B cell (primary cell): Measurements from ENCODE around the gene RAD9A. TPM values are rescaled to one million over a fixed set of nuclear protein-coding genes. Genes with fewer than 3 reads are reported as not detected.
A peak's percentile ranks its signal among the peaks of the same experiment; 100 is the strongest.

Source experiments
- ATAC-seq: fragments of 200-7000 bp; cut with Tn5 transposase; one replicate; pipeline ENCODE4 v1.10.0; 2021; ENCODE audit warnings: low read depth, mild to moderate bottlenecking, moderate number of reproducible peaks, moderate library complexity
- CTCF ChIA-PET: fragments of 350-600 bp; sonication (Branson Sonifier 250); formaldehyde crosslinking; loops from one replicate; lab custom pipeline; 2021; ENCODE audit warnings: antibody characterized with exemption, inconsistent platforms; lab: Charles Lee
- POLR2A ChIA-PET: fragments of 350-600 bp; sonication (Branson Sonifier 250); formaldehyde crosslinking; loops from one replicate; lab custom pipeline; 2021; ENCODE audit warnings: antibody characterized with exemption; lab: Charles Lee
- DNase-seq: peaks from one replicate; pipeline ENCODE4 v3.0.0; 2013
- H2AFZ ChIP-seq: 2 replicates; pipeline ENCODE4 v1.6.1; 2012; ENCODE audit warnings: mild to moderate bottlenecking, low read depth, low read length; ENCODE audit not compliant: insufficient read depth, poor library complexity, severe bottlenecking
- H3K27ac ChIP-seq, 2 donors: 1 replicate in 1 of 2; 2 replicates in 1 of 2; pipeline ENCODE4 v1.5.1; 2012 to 2013; ENCODE audit warnings: low read length in 2 of 2, mild to moderate bottlenecking in 2 of 2, moderate library complexity in 1 of 2
- H3K27me3 ChIP-seq, 4 experiments: fragments of 200-600 bp in 1 of 4; sonication (generic) in 1 of 4; replicated peaks in 1 of 4; 1 replicate in 2 of 4; 2 replicates in 2 of 4; pipeline versions ENCODE4 v1.6.1 to v1.7.0; 2013 to 2016; ENCODE audit warnings: low read length in 3 of 4, mild to moderate bottlenecking in 2 of 4, mixed read lengths in 1 of 4, moderate library complexity in 1 of 4; ENCODE audit not compliant: insufficient read depth in 4 of 4, control insufficient read depth in 3 of 4; ENCODE audit errors: control extremely low read depth in 1 of 4
- H3K36me3 ChIP-seq, 2 experiments: replicated peaks in 1 of 2; 1 replicate in 1 of 2; 2 replicates in 1 of 2; pipeline versions ENCODE4 v1.6.1 to v1.7.1; 2013; ENCODE audit warnings: low read length in 1 of 2; ENCODE audit not compliant: insufficient read depth in 2 of 2, control insufficient read depth in 1 of 2; ENCODE audit errors: control extremely low read depth in 1 of 2, extremely low read depth in 1 of 2
- H3K4me1 ChIP-seq, 2 donors: fragments of 200-600 bp in 1 of 2; sonication (generic) in 1 of 2; 1 replicate in 1 of 2; 2 replicates in 1 of 2; pipeline versions ENCODE4 v1.5.1 to v1.6.1; 2013 to 2017; ENCODE audit warnings: low read length in 2 of 2; ENCODE audit not compliant: control insufficient read depth in 2 of 2, insufficient read depth in 2 of 2
- H3K4me2 ChIP-seq: replicated peaks from 2 replicates; pipeline ENCODE3; 2012; ENCODE audit warnings: mild to moderate bottlenecking, low read depth, low read length; ENCODE audit not compliant: poor library complexity, severe bottlenecking
- H3K4me3 ChIP-seq, 5 experiments: fragments of 200-600 bp in 1 of 5; sonication (generic) in 1 of 5; 1 replicate in 3 of 5; 2 replicates in 2 of 5; pipeline versions ENCODE4 v1.5.1 to v1.7.0; 2011 to 2016; ENCODE audit warnings: low read length in 4 of 5, mild to moderate bottlenecking in 4 of 5, low read depth in 2 of 5, control low read depth in 1 of 5, moderate library complexity in 1 of 5; ENCODE audit not compliant: insufficient read depth in 1 of 5; ENCODE audit errors: control extremely low read depth in 1 of 5, extremely low read depth in 1 of 5
- H3K79me2 ChIP-seq: fragments of 200-600 bp; sonication (generic); one replicate; pipeline ENCODE4 v1.6.0; 2016; ENCODE audit warnings: low read length; ENCODE audit not compliant: control insufficient read depth, insufficient read depth
- H3K9ac ChIP-seq: fragments of 200-600 bp; sonication (generic); 2 replicates; pipeline ENCODE4 v1.6.1; 2017; ENCODE audit warnings: mild to moderate bottlenecking, low read length, moderate library complexity
- H3K9me3 ChIP-seq, 3 donors: one replicate each; pipeline versions ENCODE4 v1.6.1 to v1.7.1; 2013; ENCODE audit warnings: low read length in 2 of 3; ENCODE audit not compliant: control insufficient read depth in 2 of 3, insufficient read depth in 1 of 3; ENCODE audit errors: control extremely low read depth in 1 of 3
- H4K20me1 ChIP-seq: 2 replicates; pipeline ENCODE4 v1.6.0; 2012; ENCODE audit warnings: mild to moderate bottlenecking, low read length; ENCODE audit not compliant: insufficient read depth, control insufficient read depth, poor library complexity, severe bottlenecking
- H3K27ac Mint-ChIP-seq: one replicate; pipeline ENCODE4 v1.8.0; 2021; ENCODE audit warnings: mixed read lengths
- H3K27me3 Mint-ChIP-seq: one replicate; pipeline ENCODE4 v1.8.0; 2021; ENCODE audit warnings: mixed read lengths
- H3K4me1 Mint-ChIP-seq: one replicate; pipeline ENCODE4 v1.8.0; 2021; ENCODE audit warnings: mixed read lengths
- H3K4me3 Mint-ChIP-seq: one replicate; pipeline ENCODE4 v1.8.0; 2021; ENCODE audit warnings: mixed read lengths
- H3K9me3 Mint-ChIP-seq: one replicate; pipeline ENCODE4 v1.8.0; 2022; ENCODE audit warnings: mixed read lengths; ENCODE audit not compliant: insufficient read depth
- EZH2 ChIP-seq: IDR thresholded peaks from 2 replicates; pipeline ENCODE4 v1.6.1; 2012; ENCODE audit warnings: borderline replicate concordance, low read depth, mild to moderate bottlenecking, moderate library complexity, low read length; ENCODE audit not compliant: insufficient read depth, poor library complexity, severe bottlenecking
- WGBS: methylation state at CpG from one replicate; pipeline ENCODE4 v1.1.5; 2013; ENCODE audit warnings: missing lambda C conversion rate; ENCODE audit not compliant: insufficient coverage; 5-methylcytosine and 5-hydroxymethylcytosine counted together
- intact Hi-C: fragments of 100-400 bp; cut with micrococcal nuclease; formaldehyde crosslinking; loops from one replicate; pipeline ENCODE4 v1.10.0; 2022
- polyA plus RNA-seq: library from polyadenylated mRNA; depleted of rRNA; stranded (reverse); fragments of >200 nt; gene quantifications from 2 replicates; pipeline ENCODE4 v1.2.3, GENCODE V29; 2012
- total RNA-seq, 2 donors: library from RNA; stranded (reverse); fragments of 120-200 nt in 1 of 2; gene quantifications; 1 replicate in 1 of 2; 2 replicates in 1 of 2; pipeline versions ENCODE4 v1.2.3 to v1.2.4, GENCODE V29; 2013 to 2022
- TF ChIP-seq, protein P1 (sequence below): fragments of 200-600 bp; IDR thresholded peaks from one replicate; pipeline ENCODE4 v1.8.0; 2022; ENCODE audit warnings: antibody characterized with exemption, mild to moderate bottlenecking

Gene RAD9A
- total and polyA plus RNA-seq, 2 donors (not counting 1 experiment from before 2014, with no cell fraction given) = 50.6 to 76.8 TPM

- Histone ChIP-seq H3K27ac (peak overlapping the region; percentile 50 to 70), H3K4me3 (peak overlapping the region in 1 of 5 experiments; percentile 22), H3K9me3 (no peaks in the 10 kb centered on the region), H3K9ac (no peak overlapping the region), H3K4me2 (peak overlapping the region; percentile 93), H3K4me1 (peaks cover 83 to 86% of the 10 kb centered on the region in 2 donors), H3K27me3 (no peaks in the 10 kb centered on the region), H4K20me1 (peaks cover 77% of the 10 kb centered on the region), H3K79me2 (peaks cover 72% of the 10 kb centered on the region), H3K36me3 (peaks cover 0 to 37% of the 10 kb centered on the region in 2 experiments), H2AFZ (no peak overlapping the region)
- Mint-ChIP-seq H3K9me3 (no peaks in the 10 kb centered on the region), H3K27me3 (no peaks in the 10 kb centered on the region), H3K4me3 (peak overlapping the region; percentile 92), H3K4me1 (peaks cover 91% of the 10 kb centered on the region), H3K27ac (peak overlapping the region; percentile 72)
- ChIA-PET CTCF (interaction anchor here (39.5 to 42.2 kb wide), 2 partner anchors 4 to 12 kb away, joined by 2379 read pairs; partner anchors contain the start of genes CLCF1, POLD4 and RAD9A), POLR2A (interaction anchor here (0.8 to 14.2 kb wide), 4 partner anchors 12 to 78 kb away, joined by 3 to 323 read pairs (median 25); partner anchors contain the start of genes ANKRD13D, POLD4 and TBC1D10C)
- intact Hi-C loops = no loop called here
- ATAC-seq (peak; percentile 34), DNase-seq (no peak)
- TF ChIP-seq, protein P1, sequence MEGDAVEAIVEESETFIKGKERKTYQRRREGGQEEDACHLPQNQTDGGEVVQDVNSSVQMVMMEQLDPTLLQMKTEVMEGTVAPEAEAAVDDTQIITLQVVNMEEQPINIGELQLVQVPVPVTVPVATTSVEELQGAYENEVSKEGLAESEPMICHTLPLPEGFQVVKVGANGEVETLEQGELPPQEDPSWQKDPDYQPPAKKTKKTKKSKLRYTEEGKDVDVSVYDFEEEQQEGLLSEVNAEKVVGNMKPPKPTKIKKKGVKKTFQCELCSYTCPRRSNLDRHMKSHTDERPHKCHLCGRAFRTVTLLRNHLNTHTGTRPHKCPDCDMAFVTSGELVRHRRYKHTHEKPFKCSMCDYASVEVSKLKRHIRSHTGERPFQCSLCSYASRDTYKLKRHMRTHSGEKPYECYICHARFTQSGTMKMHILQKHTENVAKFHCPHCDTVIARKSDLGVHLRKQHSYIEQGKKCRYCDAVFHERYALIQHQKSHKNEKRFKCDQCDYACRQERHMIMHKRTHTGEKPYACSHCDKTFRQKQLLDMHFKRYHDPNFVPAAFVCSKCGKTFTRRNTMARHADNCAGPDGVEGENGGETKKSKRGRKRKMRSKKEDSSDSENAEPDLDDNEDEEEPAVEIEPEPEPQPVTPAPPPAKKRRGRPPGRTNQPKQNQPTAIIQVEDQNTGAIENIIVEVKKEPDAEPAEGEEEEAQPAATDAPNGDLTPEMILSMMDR = no peak
- WGBS = 42% methylated on average over 11 of the region's 25 CpGs
Observed at GRCh38 chr11:67366961-67367760, 24.6 kb upstream of the RAD9A start.

- Histone ChIP-seq H3K4me2 (peak overlapping the region; percentile 93), H3K79me2 (peaks cover 76% of the 10 kb centered on the region), H3K4me1 (peaks cover 83 to 87% of the 10 kb centered on the region in 2 donors), H2AFZ (no peak overlapping the region), H3K27me3 (no peaks in the 10 kb centered on the region), H4K20me1 (peaks cover 79% of the 10 kb centered on the region), H3K9ac (no peak overlapping the region), H3K9me3 (no peaks in the 10 kb centered on the region), H3K27ac (peak overlapping the region; percentile 44 to 70), H3K4me3 (no peak overlapping the region), H3K36me3 (peaks cover 0 to 37% of the 10 kb centered on the region in 2 experiments)
- 57% methylated on average over 5 of the region's 7 CpGs for WGBS
- H3K4me1 Mint-ChIP-seq = peaks cover 85% of the 10 kb centered on the region
- intact Hi-C loops = no loop called here
- ChIA-PET CTCF (interaction anchor here (1.0 to 42.2 kb wide), 3 partner anchors 4 to 120 kb away, joined by 3 to 2379 read pairs (median 2379); partner anchors contain the start of genes CLCF1, POLD4 and RAD9A), POLR2A (interaction anchor here (0.8 to 14.2 kb wide), 4 partner anchors 13 to 79 kb away, joined by 3 to 323 read pairs (median 25); partner anchors contain the start of genes ANKRD13D, POLD4 and TBC1D10C)
- H3K9me3 Mint-ChIP-seq = no peaks in the 10 kb centered on the region
- peak overlapping the region; percentile 72 for H3K27ac Mint-ChIP-seq
- no peaks in the 10 kb centered on the region for H3K27me3 Mint-ChIP-seq
- ATAC-seq (no peak), DNase-seq (no peak)
- H3K4me3 Mint-ChIP-seq = peak overlapping the region; percentile 92
- TF ChIP-seq EZH2 = no peak
- TF ChIP-seq, protein P1 = no peak
Observed at GRCh38 chr11:67367761-67368227, 24.0 kb upstream of the RAD9A start.
